Hematopoietic multipotent progenitor cell (in vitro differentiated cells): ENCODE results near the gene IPO4. TPM values are rescaled to one million over a fixed set of nuclear protein-coding genes. Genes with fewer than 3 reads are reported as not detected.

Experiments
- DNase-seq, 3 donors: peaks; one replicate each; pipeline ENCODE4 v3.0.0-alpha.2; 2011 to 2015; ENCODE audit warnings: low read depth in 2 of 3, low spot score in 2 of 3
- total RNA-seq: library from RNA; depleted of rRNA; stranded (reverse); fragments of >200 nt; gene quantifications from one replicate; pipeline ENCODE4 v1.2.3, GENCODE V29; 2012

Gene IPO4
- total RNA-seq, 1 donor = 59.8 TPM

GRCh38 chr14:24195186-24196070 lies 6.8 kb upstream of the IPO4 start, which contains the start of gene TM9SF1:
Gene TM9SF1, minus strand, starts transcription at chr14:24195441. Its CDS starts 422 bp downstream, at chr14:24195019.
- peak; percentile 80 to 92 (median 90) for DNase-seq

- DNase-seq = no peak
Measured at GRCh38 chr14:24194873-24195185, 6.2 kb upstream of the IPO4 start.

- no peak for DNase-seq
Measured at GRCh38 chr14:24194186-24194872, 5.7 kb upstream of the IPO4 start.

- DNase-seq = no peak
Measured at GRCh38 chr14:24192933-24193332, 4.3 kb upstream of the IPO4 start.

GRCh38 chr14:24190416-24190815 lies 1.8 kb upstream of the IPO4 start:
- DNase-seq = no peak

- no peak for DNase-seq
Measured at GRCh38 chr14:24189460-24189859, 844 bp upstream of the IPO4 start.

GRCh38 chr14:24189059-24189375 lies 401 bp upstream of the IPO4 start:
- DNase-seq = no peak

- no peak for DNase-seq
Measured at GRCh38 chr14:24187539-24187915, 1.1 kb downstream of the IPO4 start.

- no peak for DNase-seq
Measured at GRCh38 chr14:24186831-24187538, 1.6 kb downstream of the IPO4 start.

- DNase-seq = no peak
Measured at GRCh38 chr14:24185741-24186140, 2.9 kb downstream of the IPO4 start.

- DNase-seq = no peak
Measured at GRCh38 chr14:24185026-24185425, 3.6 kb downstream of the IPO4 start.

GRCh38 chr14:24184104-24184970 lies 4.3 kb downstream of the IPO4 start:
- no peak for DNase-seq

- DNase-seq = no peak
Measured at GRCh38 chr14:24183014-24183481, 5.6 kb downstream of the IPO4 start.

- DNase-seq = no peak
Measured at GRCh38 chr14:24182110-24182882, 6.3 kb downstream of the IPO4 start.

GRCh38 chr14:24181371-24182077 lies 7.1 kb downstream of the IPO4 start:
- DNase-seq = no peak

GRCh38 chr14:24179961-24180796 lies 8.4 kb downstream of the IPO4 start:
- DNase-seq = no peak

GRCh38 chr14:24179294-24179960 lies 9.2 kb downstream of the IPO4 start:
- DNase-seq = no peak
